HepG2 (cell line): ENCODE measurements around the gene CNPY4. TPM values are rescaled to one million over a fixed set of nuclear protein-coding genes. Genes with fewer than 3 reads are reported as not detected.

ENCODE experiments used
- BHLHE40 ChIP-seq: IDR thresholded peaks from 2 replicates; pipeline ENCODE4 v1.6.1; 2011; ENCODE audit warnings: low read length, improper control_type of control experiment
- BRF2 ChIP-seq: sonication (generic); formaldehyde crosslinking; IDR thresholded peaks from 2 replicates; pipeline ENCODE4 v1.8.1; 2022; ENCODE audit warnings: mild to moderate bottlenecking, missing genetic modification reagents
- CBX5 ChIP-seq: sonication (generic); formaldehyde crosslinking; IDR thresholded peaks from 2 replicates; pipeline ENCODE4 v1.4.0; 2020; ENCODE audit warnings: missing genetic modification reagents, borderline replicate concordance
- DMTF1 ChIP-seq: sonication (generic); formaldehyde crosslinking; IDR thresholded peaks from 2 replicates; pipeline ENCODE4 v1.4.0; 2020; ENCODE audit warnings: mild to moderate bottlenecking, missing genetic modification reagents
- KLF15 ChIP-seq: sonication (generic); formaldehyde crosslinking; IDR thresholded peaks from 2 replicates; pipeline ENCODE4 v1.8.1; 2023; ENCODE audit warnings: borderline replicate concordance, mild to moderate bottlenecking, inconsistent platforms, missing genetic modification reagents, mixed read lengths
- MTA3 ChIP-seq: sonication (generic); formaldehyde crosslinking; IDR thresholded peaks from 2 replicates; pipeline ENCODE4 v1.4.0; 2020; ENCODE audit warnings: missing genetic modification reagents
- RXRA ChIP-seq: sonication (generic); formaldehyde crosslinking; IDR thresholded peaks from 2 replicates; pipeline ENCODE4 v1.5.1; 2020; ENCODE audit warnings: missing genetic modification reagents
- SNAPC2 ChIP-seq: sonication (generic); formaldehyde crosslinking; IDR thresholded peaks from 2 replicates; pipeline ENCODE4 v1.8.1; 2022; ENCODE audit warnings: mild to moderate bottlenecking, missing genetic modification reagents
- SP5 ChIP-seq: IDR thresholded peaks from 2 replicates; pipeline ENCODE4 v1.6.1; 2016; ENCODE audit warnings: low read depth, borderline replicate concordance
- TIGD3 ChIP-seq: sonication (generic); formaldehyde crosslinking; IDR thresholded peaks from 2 replicates; pipeline ENCODE4 v1.5.1; 2020; ENCODE audit warnings: mild to moderate bottlenecking, missing genetic modification reagents, borderline replicate concordance
- ZMYM3 ChIP-seq: sonication (generic); formaldehyde crosslinking; IDR thresholded peaks from 2 replicates; pipeline ENCODE4 v1.5.1; 2020; ENCODE audit warnings: mild to moderate bottlenecking, missing genetic modification reagents
- ZNF274 ChIP-seq: sonication (generic); formaldehyde crosslinking; IDR thresholded peaks from 2 replicates; pipeline ENCODE4 v1.5.1; 2020; ENCODE audit warnings: mild to moderate bottlenecking, missing genetic modification reagents
- ZNF552 ChIP-seq: sonication (generic); formaldehyde crosslinking; IDR thresholded peaks from 2 replicates; pipeline ENCODE4 v1.9.0; 2022; ENCODE audit warnings: missing genetic modification reagents, mild to moderate bottlenecking, borderline replicate concordance
- polyA plus RNA-seq, 8 experiments: library from polyadenylated mRNA; depleted of rRNA in 3 of 8; stranded (reverse) in 7 of 8; unstranded in 1 of 8; fragments of >200 nt; fragmentation: Illumina TruSeq in 4 of 8; extraction: Trizol in 4 of 8; gene quantifications; 2 replicates each; pipeline versions ENCODE4 v1.2.1 to v1.2.3, GENCODE V29; 2011 to 2016; ENCODE audit warnings: low read depth in 4 of 8, missing spikeins in 1 of 8, mixed read lengths in 1 of 8; ENCODE audit not compliant: insufficient read depth in 1 of 8
- total RNA-seq, 5 experiments: library from RNA; depleted of rRNA; stranded (reverse); fragments of >200 nt; fragmentation: Illumina TruSeq; extraction: Trizol; gene quantifications; 2 replicates each; pipeline ENCODE4 v1.2.3, GENCODE V29; 2016; ENCODE audit warnings: low read depth in 1 of 5
- TF ChIP-seq, protein P1 (sequence below): sonication (generic); formaldehyde crosslinking; IDR thresholded peaks from 2 replicates; pipeline ENCODE4 v1.4.0; 2020; ENCODE audit warnings: missing genetic modification reagents
- TF ChIP-seq, protein P2 (sequence below): sonication (generic); formaldehyde crosslinking; IDR thresholded peaks from 2 replicates; pipeline ENCODE4 v1.4.0; 2020; ENCODE audit warnings: missing genetic modification reagents, borderline replicate concordance

The CNPY4 gene
- total and polyA plus RNA-seq, 2 of the 13 experiments (the other 11 are each of a cell fraction or from before 2014, with no cell fraction given), result 6.2 to 12.7 TPM

- TF ChIP-seq ZNF274 (CRISPR knock-in tag) (peak; percentile 98), KLF15 (CRISPR knock-in tag) (peak; percentile 82; the same call in 1 of the 2 replicates), ZNF552 (peak; percentile 80; the same call in 1 of the 2 replicates), RXRA (CRISPR knock-in tag) (peak; percentile 31; the same call in 1 of the 2 replicates), DMTF1 (CRISPR knock-in tag) (0 out of 2 replicates have a peak, but pooled peaks have one; percentile 73), ZMYM3 (CRISPR knock-in tag) (no peak), CBX5 (no peak), BHLHE40 (0 out of 2 replicates have a peak, but pooled peaks have one; percentile 32), TIGD3 (CRISPR knock-in tag) (peak; percentile 69; the same call in 1 of the 2 replicates), SP5 (CRISPR knock-in tag) (peak; percentile 94), MTA3 (CRISPR knock-in tag) (no peak), SNAPC2 (CRISPR knock-in tag) (0 out of 2 replicates have a peak, but pooled peaks have one; percentile 23), BRF2 (CRISPR knock-in tag) (peak; percentile 90)
- TF ChIP-seq, protein P1, sequence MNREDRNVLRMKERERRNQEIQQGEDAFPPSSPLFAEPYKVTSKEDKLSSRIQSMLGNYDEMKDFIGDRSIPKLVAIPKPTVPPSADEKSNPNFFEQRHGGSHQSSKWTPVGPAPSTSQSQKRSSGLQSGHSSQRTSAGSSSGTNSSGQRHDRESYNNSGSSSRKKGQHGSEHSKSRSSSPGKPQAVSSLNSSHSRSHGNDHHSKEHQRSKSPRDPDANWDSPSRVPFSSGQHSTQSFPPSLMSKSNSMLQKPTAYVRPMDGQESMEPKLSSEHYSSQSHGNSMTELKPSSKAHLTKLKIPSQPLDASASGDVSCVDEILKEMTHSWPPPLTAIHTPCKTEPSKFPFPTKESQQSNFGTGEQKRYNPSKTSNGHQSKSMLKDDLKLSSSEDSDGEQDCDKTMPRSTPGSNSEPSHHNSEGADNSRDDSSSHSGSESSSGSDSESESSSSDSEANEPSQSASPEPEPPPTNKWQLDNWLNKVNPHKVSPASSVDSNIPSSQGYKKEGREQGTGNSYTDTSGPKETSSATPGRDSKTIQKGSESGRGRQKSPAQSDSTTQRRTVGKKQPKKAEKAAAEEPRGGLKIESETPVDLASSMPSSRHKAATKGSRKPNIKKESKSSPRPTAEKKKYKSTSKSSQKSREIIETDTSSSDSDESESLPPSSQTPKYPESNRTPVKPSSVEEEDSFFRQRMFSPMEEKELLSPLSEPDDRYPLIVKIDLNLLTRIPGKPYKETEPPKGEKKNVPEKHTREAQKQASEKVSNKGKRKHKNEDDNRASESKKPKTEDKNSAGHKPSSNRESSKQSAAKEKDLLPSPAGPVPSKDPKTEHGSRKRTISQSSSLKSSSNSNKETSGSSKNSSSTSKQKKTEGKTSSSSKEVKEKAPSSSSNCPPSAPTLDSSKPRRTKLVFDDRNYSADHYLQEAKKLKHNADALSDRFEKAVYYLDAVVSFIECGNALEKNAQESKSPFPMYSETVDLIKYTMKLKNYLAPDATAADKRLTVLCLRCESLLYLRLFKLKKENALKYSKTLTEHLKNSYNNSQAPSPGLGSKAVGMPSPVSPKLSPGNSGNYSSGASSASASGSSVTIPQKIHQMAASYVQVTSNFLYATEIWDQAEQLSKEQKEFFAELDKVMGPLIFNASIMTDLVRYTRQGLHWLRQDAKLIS (CRISPR knock-in tag), result 0 out of 2 replicates have a peak, but pooled peaks have one; percentile 38
- TF ChIP-seq, protein P2, sequence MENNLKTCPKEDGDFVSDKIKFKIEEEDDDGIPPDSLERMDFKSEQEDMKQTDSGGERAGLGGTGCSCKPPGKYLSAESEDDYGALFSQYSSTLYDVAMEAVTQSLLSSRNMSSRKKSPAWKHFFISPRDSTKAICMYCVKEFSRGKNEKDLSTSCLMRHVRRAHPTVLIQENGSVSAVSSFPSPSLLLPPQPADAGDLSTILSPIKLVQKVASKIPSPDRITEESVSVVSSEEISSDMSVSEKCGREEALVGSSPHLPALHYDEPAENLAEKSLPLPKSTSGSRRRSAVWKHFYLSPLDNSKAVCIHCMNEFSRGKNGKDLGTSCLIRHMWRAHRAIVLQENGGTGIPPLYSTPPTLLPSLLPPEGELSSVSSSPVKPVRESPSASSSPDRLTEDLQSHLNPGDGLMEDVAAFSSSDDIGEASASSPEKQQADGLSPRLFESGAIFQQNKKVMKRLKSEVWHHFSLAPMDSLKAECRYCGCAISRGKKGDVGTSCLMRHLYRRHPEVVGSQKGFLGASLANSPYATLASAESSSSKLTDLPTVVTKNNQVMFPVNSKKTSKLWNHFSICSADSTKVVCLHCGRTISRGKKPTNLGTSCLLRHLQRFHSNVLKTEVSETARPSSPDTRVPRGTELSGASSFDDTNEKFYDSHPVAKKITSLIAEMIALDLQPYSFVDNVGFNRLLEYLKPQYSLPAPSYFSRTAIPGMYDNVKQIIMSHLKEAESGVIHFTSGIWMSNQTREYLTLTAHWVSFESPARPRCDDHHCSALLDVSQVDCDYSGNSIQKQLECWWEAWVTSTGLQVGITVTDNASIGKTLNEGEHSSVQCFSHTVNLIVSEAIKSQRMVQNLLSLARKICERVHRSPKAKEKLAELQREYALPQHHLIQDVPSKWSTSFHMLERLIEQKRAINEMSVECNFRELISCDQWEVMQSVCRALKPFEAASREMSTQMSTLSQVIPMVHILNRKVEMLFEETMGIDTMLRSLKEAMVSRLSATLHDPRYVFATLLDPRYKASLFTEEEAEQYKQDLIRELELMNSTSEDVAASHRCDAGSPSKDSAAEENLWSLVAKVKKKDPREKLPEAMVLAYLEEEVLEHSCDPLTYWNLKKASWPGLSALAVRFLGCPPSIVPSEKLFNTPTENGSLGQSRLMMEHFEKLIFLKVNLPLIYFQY (CRISPR knock-in tag), result 0 out of 2 replicates have a peak, but pooled peaks have one; percentile 80
Measured at GRCh38 chr7:100088621-100089457, 30.6 kb upstream of the CNPY4 start, which contains the start of gene COPS6 (continued).
